GM19467 (cell line): Measurements from ENCODE around the gene TXN2.
"Not testable (repeated sequence)": the region's sequence is repeated elsewhere in the genome, so short reads cannot be mapped to it uniquely, and the experiment has no call there.

Source experiments
- ATAC-seq: cut with Tn5 transposase; IDR thresholded peaks from one replicate; pipeline ENCODE4 v1.9.1; 2021; ENCODE audit warnings: mild to moderate bottlenecking, moderate library complexity; ENCODE audit not compliant: unreplicated experiment

The TXN2 gene

DNA sequence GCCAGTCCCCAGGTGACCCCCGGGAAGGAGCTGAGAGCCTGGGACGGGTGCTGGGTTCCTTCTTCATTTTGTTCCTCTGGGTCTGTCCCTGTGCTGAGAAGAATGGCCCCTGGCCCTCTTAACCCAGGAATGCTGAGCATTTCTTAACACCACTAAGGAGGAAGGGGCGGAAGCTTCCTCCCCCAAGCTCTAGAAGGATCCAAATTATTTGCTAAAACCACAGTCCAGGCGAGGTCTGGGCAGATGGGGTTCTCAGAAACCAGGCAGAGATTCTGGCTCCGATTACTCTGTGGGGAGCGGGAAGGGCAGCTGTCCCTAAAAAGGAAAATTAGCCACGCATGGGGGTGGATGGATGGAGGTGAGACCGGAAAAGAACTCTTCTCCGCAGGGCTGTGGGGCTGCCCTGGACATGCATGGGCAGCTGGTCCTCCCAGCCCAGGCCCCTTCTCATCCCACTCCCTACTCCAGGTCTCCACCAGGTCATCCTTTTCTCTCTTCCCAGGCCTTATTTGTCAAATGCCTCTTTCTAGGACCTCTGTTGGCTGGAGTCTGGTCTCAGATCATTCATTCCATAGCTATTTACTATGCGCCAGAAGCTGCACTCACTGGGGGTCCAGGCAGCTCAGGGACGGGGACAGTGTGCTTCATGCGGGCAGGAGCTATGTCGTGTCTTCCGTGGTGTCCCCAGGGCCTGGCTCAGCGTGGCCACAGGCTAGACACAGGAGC, 48.7 kb downstream of the TXN2 start:
- ATAC-seq: no peak

DNA sequence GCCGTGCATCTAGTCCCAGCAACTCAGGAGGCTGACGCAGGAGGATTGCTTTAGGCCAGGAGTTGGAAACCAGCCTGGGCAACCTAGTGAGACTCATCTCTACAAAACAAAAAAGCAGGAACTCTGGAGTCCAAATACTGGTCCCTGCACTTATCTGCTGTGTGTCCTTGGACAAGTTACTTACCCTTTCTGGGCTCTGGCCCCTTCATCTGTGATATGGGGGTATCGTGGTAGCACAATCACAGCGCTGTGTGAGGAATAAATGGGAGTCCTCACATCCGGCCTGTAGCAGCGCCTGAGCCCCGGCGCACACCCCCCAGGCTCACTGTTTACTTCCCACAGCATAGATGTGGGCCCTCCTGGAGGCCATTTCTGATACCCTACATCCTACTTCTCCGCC, 49.5 kb downstream of the TXN2 start:
- ATAC-seq: no peak

DNA sequence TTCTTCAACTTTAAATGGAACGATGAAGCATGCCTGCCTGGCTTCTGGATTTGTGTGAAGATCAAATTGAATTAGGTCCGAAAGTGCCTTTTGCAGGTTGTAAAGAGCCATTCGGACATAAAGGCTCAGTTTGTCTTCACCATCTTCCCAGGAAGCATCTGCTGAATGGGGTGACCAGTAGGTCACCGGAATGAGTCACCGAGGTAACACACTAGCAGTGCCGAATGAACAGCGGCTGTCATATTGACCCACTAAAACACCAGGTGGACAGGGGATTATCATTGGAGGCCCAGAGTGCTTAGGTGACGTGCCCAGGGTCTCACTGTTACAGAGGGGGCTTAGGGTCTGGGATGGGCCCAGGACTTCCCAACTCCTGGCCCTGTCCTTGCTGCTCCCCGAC, 50.6 kb downstream of the TXN2 start:
- no peak for ATAC-seq

DNA sequence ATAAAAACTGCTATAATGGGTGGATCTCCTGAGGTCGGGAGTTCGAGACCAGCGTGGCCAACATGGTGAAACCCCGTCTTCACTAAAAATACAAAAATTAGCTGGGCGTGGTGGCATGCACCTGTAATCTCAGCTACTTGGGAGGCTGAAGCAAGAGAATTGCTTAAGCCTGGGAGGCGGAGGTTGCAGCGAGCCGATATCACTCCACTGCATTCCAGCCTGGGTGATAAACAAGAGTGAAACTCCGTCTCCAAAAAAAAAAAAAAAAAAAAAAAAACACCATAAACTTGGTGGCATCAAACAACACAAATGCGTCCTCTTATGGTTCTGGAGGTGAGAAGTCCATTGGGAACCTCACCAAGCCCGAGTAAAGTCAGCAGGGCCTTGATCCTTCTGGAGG, 53.5 kb downstream of the TXN2 start:
- not testable (repeated sequence) for ATAC-seq

DNA sequence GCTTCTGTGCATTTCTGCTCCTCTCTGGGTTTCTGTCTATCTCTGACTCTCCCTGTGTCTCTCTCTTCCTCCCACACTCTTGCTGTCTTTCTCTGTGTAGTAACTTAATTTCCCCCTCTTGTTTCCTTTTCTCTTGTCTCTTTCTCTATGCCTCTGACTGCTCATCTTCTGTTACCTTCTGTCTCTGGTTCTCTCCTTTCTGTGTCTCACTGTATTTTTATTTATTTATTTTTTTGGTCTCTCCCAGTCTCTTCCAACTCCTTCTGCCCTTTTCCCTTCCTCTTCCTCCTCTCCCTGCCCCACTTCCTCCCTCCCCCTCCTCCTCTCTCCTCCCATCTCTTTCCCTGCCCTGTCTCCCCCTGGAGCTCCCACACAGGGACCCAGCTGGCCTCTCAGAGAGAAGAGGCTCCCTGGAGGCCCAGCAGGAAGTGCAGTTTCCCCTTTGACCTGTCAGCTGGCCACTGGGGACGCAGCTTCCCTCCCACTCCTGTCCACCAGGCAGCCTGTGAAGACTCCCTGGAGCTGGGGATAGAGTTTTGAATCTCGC, 55.4 kb downstream of the TXN2 start:
- ATAC-seq: no peak

- no peak for ATAC-seq
These were observed 56.4 kb downstream of the TXN2 start for GRCh38 chr22:36424901-36425579.

DNA sequence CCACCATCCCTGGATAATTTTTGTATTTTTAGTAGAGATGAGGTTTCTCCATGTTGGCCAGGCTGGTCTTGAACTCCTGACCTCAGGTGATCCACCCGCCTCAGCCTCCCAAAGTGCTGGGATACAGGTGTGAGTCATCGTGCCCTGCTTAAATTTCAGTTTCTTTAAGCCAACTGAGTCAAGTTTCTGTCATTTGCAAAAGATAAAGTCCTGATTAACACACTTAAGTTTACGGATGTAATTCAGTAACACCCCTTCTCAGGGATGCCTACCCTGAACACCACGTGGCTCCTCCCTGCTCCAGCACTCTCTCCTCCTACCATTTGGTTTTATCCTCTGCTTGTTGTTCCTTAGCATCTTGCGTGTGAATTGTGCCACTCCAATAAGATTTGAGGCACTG, 57.0 kb downstream of the TXN2 start:
- ATAC-seq: not testable (repeated sequence)

GRCh38 chr22:36423461-36424404, 57.7 kb downstream of the TXN2 start:
- ATAC-seq: no peak

GRCh38 chr22:36422287-36423014, 59.0 kb downstream of the TXN2 start:
- ATAC-seq: no peak

DNA sequence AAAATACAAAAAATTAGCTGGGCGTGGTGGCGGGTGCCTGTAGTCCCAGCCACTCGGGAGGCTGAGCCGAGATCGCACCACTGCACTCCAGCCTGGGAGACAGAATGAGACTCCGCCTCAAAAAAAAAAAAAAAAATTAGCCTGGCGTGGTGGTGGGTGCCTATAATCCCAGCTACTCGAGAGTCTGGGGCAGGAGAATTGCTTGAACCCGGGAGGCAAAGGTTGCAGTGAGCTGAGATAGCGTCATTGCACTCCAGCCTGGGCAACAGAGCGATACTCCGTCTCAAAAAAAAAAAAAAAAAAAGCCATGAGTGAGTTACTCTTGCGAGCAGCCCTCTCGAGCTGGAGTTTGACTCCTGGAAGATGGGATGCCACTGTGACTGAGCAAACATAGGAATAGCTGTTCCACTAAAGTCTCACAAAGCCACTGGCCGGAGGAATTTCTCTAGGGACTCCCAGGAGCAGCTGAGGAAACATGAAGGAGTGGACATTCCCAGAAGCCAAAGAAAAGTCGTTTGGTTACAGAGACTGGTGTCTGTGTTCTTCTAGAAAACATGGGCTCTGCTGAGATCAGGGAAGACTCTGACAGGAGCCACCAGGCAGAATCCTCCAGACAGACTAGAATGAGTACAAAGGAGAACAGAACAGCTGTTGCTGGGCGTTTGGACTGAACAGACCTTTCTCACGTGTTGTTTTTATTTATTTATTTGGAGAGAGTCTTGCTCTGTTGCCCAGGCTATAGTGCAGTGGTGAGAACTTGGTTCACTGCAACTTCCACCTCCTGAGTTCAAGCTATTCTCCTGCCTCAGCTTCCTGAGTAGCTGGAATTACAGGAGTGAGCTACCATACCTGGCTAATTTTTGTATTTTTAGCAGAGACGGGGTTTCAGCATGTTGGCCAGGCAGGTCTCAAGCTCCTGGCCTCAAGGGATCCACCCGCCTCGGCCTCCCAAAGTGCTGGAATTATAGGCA, 61.2 kb downstream of the TXN2 start:
- no peak for ATAC-seq

- ATAC-seq: no peak
These were observed 62.1 kb downstream of the TXN2 start for GRCh38 chr22:36419177-36419911.

- no peak for ATAC-seq
These were observed 64.2 kb downstream of the TXN2 start for GRCh38 chr22:36417281-36417686.
